PFSK-1 (cell line): Measurements from ENCODE around the gene HACD3.

Source experiments
- POLR2AphosphoS5 ChIP-seq: IDR thresholded peaks from 2 replicates; pipeline ENCODE4 v1.6.1; 2012; ENCODE audit warnings: low read depth, mild to moderate bottlenecking, control low read depth, low read length, moderate library complexity
- SIN3A ChIP-seq: IDR thresholded peaks from 2 replicates; pipeline ENCODE4 v1.6.1; 2012; ENCODE audit warnings: mild to moderate bottlenecking, low read length, moderate library complexity, borderline replicate concordance; ENCODE audit not compliant: insufficient read depth
- TAF1 ChIP-seq: IDR thresholded peaks from 2 replicates; pipeline ENCODE4 v1.6.1; 2012; ENCODE audit warnings: low read length, control low read depth, borderline replicate concordance; ENCODE audit not compliant: insufficient read depth

DNA sequence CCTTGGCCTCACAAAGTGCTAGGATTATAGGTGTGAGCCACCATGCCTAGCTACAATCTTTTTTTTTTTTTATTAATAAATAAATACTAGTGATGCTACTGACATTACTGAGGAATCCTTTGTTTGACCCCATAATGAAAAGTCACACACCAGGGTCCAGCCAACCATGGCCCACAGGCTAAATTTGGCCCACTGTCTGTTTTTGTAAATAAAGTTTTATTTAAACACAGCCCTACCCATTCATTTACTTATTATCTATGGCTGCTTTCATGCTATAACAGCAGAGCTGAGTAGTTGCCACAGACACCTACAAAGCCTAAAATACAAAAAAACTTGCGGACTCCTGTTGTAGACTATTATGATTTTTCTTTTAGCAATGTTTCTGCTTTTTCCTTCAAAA is 73.3 kb downstream of the HACD3 start:
- no peak for TF ChIP-seq SIN3A
- no peak for TF ChIP-seq POLR2AphosphoS5
- no peak for TF ChIP-seq TAF1
